Natural killer cell (primary cell): ENCODE data around the gene ADGB. TPM values are rescaled to one million over a fixed set of nuclear protein-coding genes. Genes with fewer than 3 reads are reported as not detected.

Experiments
- ATAC-seq, 3 donors: fragments of 150-1000 bp in 2 of 3; fragments of 200-7000 bp in 1 of 3; cut with Tn5 transposase; 1 replicate in 1 of 3; 2 replicates in 2 of 3; pipeline ENCODE4 v1.10.0; 2021; ENCODE audit warnings: mild to moderate bottlenecking in 2 of 3, moderate library complexity in 2 of 3
- DNase-seq, 2 donors: peaks; one replicate each; pipeline versions ENCODE4 v3.0.0 to v3.0.0-alpha.2; 2013 to 2021; ENCODE audit warnings: mixed read lengths in 1 of 2
- H3K27ac ChIP-seq: one replicate; pipeline ENCODE4 v1.5.1; 2013; ENCODE audit warnings: mild to moderate bottlenecking, low read length
- H3K27me3 ChIP-seq: one replicate; pipeline ENCODE4 v1.6.1; 2013; ENCODE audit warnings: low read length; ENCODE audit not compliant: control insufficient read depth, insufficient read depth
- H3K36me3 ChIP-seq: one replicate; pipeline ENCODE4 v1.6.1; 2013; ENCODE audit warnings: low read length; ENCODE audit not compliant: control insufficient read depth, insufficient read depth
- H3K4me1 ChIP-seq: one replicate; pipeline ENCODE4 v1.6.1; 2013; ENCODE audit warnings: low read length; ENCODE audit not compliant: control insufficient read depth, insufficient read depth
- H3K4me3 ChIP-seq: one replicate; pipeline ENCODE4 v1.5.1; 2013; ENCODE audit warnings: low read length
- H3K9me3 ChIP-seq: one replicate; pipeline ENCODE4 v1.6.1; 2013; ENCODE audit warnings: low read length; ENCODE audit not compliant: control insufficient read depth, insufficient read depth
- H3K27ac Mint-ChIP-seq, 2 donors: one replicate each; pipeline ENCODE4 v1.8.0; 2022; ENCODE audit warnings: mild to moderate bottlenecking in 2 of 2, mixed read lengths in 2 of 2, moderate library complexity in 1 of 2
- H3K27me3 Mint-ChIP-seq, 2 donors: one replicate each; pipeline ENCODE4 v1.8.0; 2022; ENCODE audit warnings: low read depth in 2 of 2, mixed read lengths in 2 of 2
- H3K36me3 Mint-ChIP-seq: one replicate; pipeline ENCODE4 v1.8.0; 2022; ENCODE audit warnings: mixed read lengths
- H3K4me1 Mint-ChIP-seq, 2 donors: one replicate each; pipeline ENCODE4 v1.8.0; 2022; ENCODE audit warnings: mixed read lengths in 2 of 2
- H3K4me3 Mint-ChIP-seq: one replicate; pipeline ENCODE4 v1.8.0; 2022; ENCODE audit warnings: mild to moderate bottlenecking, moderate library complexity, mixed read lengths
- H3K9me3 Mint-ChIP-seq, 2 donors: one replicate each; pipeline ENCODE4 v1.8.0; 2022; ENCODE audit warnings: mixed read lengths in 2 of 2
- CTCF ChIP-seq: fragments of 200-600 bp; IDR thresholded peaks from one replicate; pipeline ENCODE4 v1.8.0; 2022; ENCODE audit warnings: antibody characterized with exemption
- WGBS: methylation state at CpG from one replicate; pipeline ENCODE4 v1.1.7; 2013; ENCODE audit warnings: missing lambda C conversion rate; ENCODE audit not compliant: insufficient coverage; 5-methylcytosine and 5-hydroxymethylcytosine counted together
- intact Hi-C: fragments of 100-400 bp; cut with micrococcal nuclease; formaldehyde crosslinking; loops from one replicate; pipeline ENCODE4 v1.14.2; 2022
- total RNA-seq, 4 donors: library from RNA; stranded (reverse); fragments of 120-200 nt in 1 of 4; gene quantifications; one replicate each; pipeline versions ENCODE4 v1.2.3 to v1.2.4, GENCODE V29; 2013 to 2022

ADGB gene
- total RNA-seq, 3 donors from 2014 or later (not counting 1 experiment from before 2014, with no cell fraction given): not detected

GRCh38 chr6:146574211-146574610, 24.6 kb upstream of the ADGB start:
- ATAC-seq: no peak
- WGBS: no CpG with 5 or more reads among the region's 1 CpG
- no peak for DNase-seq
- no peaks in the 10 kb centered on the region for H3K36me3 Mint-ChIP-seq
- Histone ChIP-seq H3K27ac (no peak overlapping the region), H3K36me3 (no peaks in the 10 kb centered on the region), H3K27me3 (no peaks in the 10 kb centered on the region), H3K4me1 (no peaks in the 10 kb centered on the region), H3K9me3 (peaks cover 3% of the 10 kb centered on the region), H3K4me3 (no peak overlapping the region)
- no peak overlapping the region for H3K4me3 Mint-ChIP-seq
- no peaks in the 10 kb centered on the region for H3K27me3 Mint-ChIP-seq
- intact Hi-C loops: no loop called here
- no peaks in the 10 kb centered on the region for H3K4me1 Mint-ChIP-seq
- no peak for TF ChIP-seq CTCF
- H3K27ac Mint-ChIP-seq: no peak overlapping the region
- peaks cover 8 to 10% of the 10 kb centered on the region in 2 donors for H3K9me3 Mint-ChIP-seq

GRCh38 chr6:146578054-146578453, 20.7 kb upstream of the ADGB start:
- intact Hi-C loops: no loop called here
- Histone ChIP-seq H3K4me3 (no peak overlapping the region), H3K4me1 (no peaks in the 10 kb centered on the region), H3K36me3 (no peaks in the 10 kb centered on the region), H3K9me3 (no peaks in the 10 kb centered on the region), H3K27me3 (no peaks in the 10 kb centered on the region), H3K27ac (no peak overlapping the region)
- Mint-ChIP-seq H3K4me1 (no peaks in the 10 kb centered on the region), H3K36me3 (no peaks in the 10 kb centered on the region), H3K4me3 (no peak overlapping the region), H3K27me3 (no peaks in the 10 kb centered on the region), H3K27ac (no peak overlapping the region), H3K9me3 (peaks cover 4 to 6% of the 10 kb centered on the region in 2 donors)
- DNase-seq (no peak), ATAC-seq (no peak)
- no peak for TF ChIP-seq CTCF

- WGBS: no CpG with 5 or more reads among the region's 1 CpG
- Mint-ChIP-seq H3K27ac (no peak overlapping the region), H3K36me3 (no peaks in the 10 kb centered on the region), H3K4me1 (no peaks in the 10 kb centered on the region), H3K4me3 (no peak overlapping the region), H3K27me3 (no peaks in the 10 kb centered on the region), H3K9me3 (peaks cover 3 to 4% of the 10 kb centered on the region in 2 donors)
- no peaks in the 10 kb centered on the region for H3K4me1 ChIP-seq
- H3K9me3 ChIP-seq: no peaks in the 10 kb centered on the region
- H3K36me3 ChIP-seq: no peaks in the 10 kb centered on the region
- no peaks in the 10 kb centered on the region for H3K27me3 ChIP-seq
- intact Hi-C loops: no loop called here
- no peak for TF ChIP-seq CTCF
- H3K4me3 ChIP-seq: no peak overlapping the region
- ATAC-seq (no peak), DNase-seq (no peak)
- H3K27ac ChIP-seq: no peak overlapping the region
Observed at GRCh38 chr6:146581968-146582367, 16.8 kb upstream of the ADGB start.

- ATAC-seq: peak in 1 of 3 donors; percentile 35
Observed at GRCh38 chr6:146582857-146583256, 15.9 kb upstream of the ADGB start.

More at GRCh38 chr6:146582857-146583256, 15.9 kb upstream of the ADGB start:
- intact Hi-C loops: no loop called here
- Mint-ChIP-seq H3K27ac (no peak overlapping the region), H3K4me1 (no peaks in the 10 kb centered on the region), H3K9me3 (peaks cover 3 to 4% of the 10 kb centered on the region in 2 donors), H3K36me3 (no peaks in the 10 kb centered on the region), H3K27me3 (no peaks in the 10 kb centered on the region), H3K4me3 (no peak overlapping the region)
- no peaks in the 10 kb centered on the region for H3K27me3 ChIP-seq
- no peaks in the 10 kb centered on the region for H3K4me1 ChIP-seq
- TF ChIP-seq CTCF: no peak
- no peaks in the 10 kb centered on the region for H3K36me3 ChIP-seq
- no peak overlapping the region for H3K4me3 ChIP-seq
- 78% methylated on average over 4 of the region's 5 CpGs for WGBS
- no peak for DNase-seq
- H3K9me3 ChIP-seq: no peaks in the 10 kb centered on the region
- H3K27ac ChIP-seq: no peak overlapping the region
